ENCODE measurements around the gene PPT2. TPM values are rescaled to one million over a fixed set of nuclear protein-coding genes. Genes with fewer than 3 reads are reported as not detected.
"Not testable (repeated sequence)": the region's sequence is repeated elsewhere in the genome, so short reads cannot be mapped to it uniquely, and the experiment has no call there.

The PPT2 gene
- total RNA-seq, 1 experiment from 2014 or later, result 14.4 TPM

- Histone ChIP-seq H3K9me3 (ENCODE audit: low read length) (no peaks in the 10 kb centered on the region), H3K36me3 (ENCODE audit: insufficient read depth, low read length) (0 out of 2 replicates have a peak, but pooled peaks cover 2% of the 10 kb centered on the region), H4K20me1 (ENCODE audit: insufficient read depth, low read depth, low read length) (no peaks in the 10 kb centered on the region), H3K27ac (ENCODE audit: low read length) (peak overlapping the region; percentile 87), H3K4me3 (ENCODE audit: low read length) (peak overlapping the region; percentile 82), H3K79me2 (ENCODE audit: low read length) (peaks cover 47% of the 10 kb centered on the region), H2AFZ (ENCODE audit: low read length) (no peak overlapping the region), H3K4me2 (ENCODE audit: low read depth, low read length, poor library complexity, severe bottlenecking) (peak overlapping the region; percentile 87), H3K9ac (ENCODE audit: low read length) (peak overlapping the region; percentile 95), H3K9me2 (replicated peaks; ENCODE audit: insufficient read depth, low read length) (no peaks in the 10 kb centered on the region), H3K4me1 (ENCODE audit: low read length) (peaks cover 74% of the 10 kb centered on the region), H3K27me3 (ENCODE audit: low read length) (no peaks in the 10 kb centered on the region)
- no peak for DNase-seq
Measured at GRCh38 chr6:32189742-32190053, 35.8 kb downstream of the PPT2 start.

GRCh38 chr6:32190054-32190851 is 36.3 kb downstream of the PPT2 start, which contains the start of gene PBX2:
Gene PBX2 (minus strand): TSS chr6:32190202. CDS start chr6:32189915, 287 bp downstream.
- Histone ChIP-seq H3K4me3 (ENCODE audit: low read length) (peak within 1 kb of the TSS; percentile 82), H3K4me2 (ENCODE audit: low read depth, low read length, poor library complexity, severe bottlenecking) (peak within 1 kb of the TSS; percentile 87), H4K20me1 (ENCODE audit: insufficient read depth, low read depth, low read length) (no peaks in the 10 kb centered on the region), H3K27me3 (ENCODE audit: low read length) (no peaks in the 10 kb centered on the region), H3K4me1 (ENCODE audit: low read length) (peaks cover 80% of the 10 kb centered on the region), H2AFZ (ENCODE audit: low read length) (no peak within 1 kb of the TSS), H3K9me3 (ENCODE audit: low read length) (no peaks in the 10 kb centered on the region), H3K9me2 (replicated peaks; ENCODE audit: insufficient read depth, low read length) (no peaks in the 10 kb centered on the region), H3K9ac (ENCODE audit: low read length) (peak within 1 kb of the TSS; percentile 95), H3K79me2 (ENCODE audit: low read length) (peaks cover 47% of the 10 kb centered on the region), H3K36me3 (ENCODE audit: insufficient read depth, low read length) (0 out of 2 replicates have a peak, but pooled peaks cover 2% of the 10 kb centered on the region), H3K27ac (ENCODE audit: low read length) (peak within 1 kb of the TSS; percentile 87)
- peak; percentile 97 for DNase-seq

DNA sequence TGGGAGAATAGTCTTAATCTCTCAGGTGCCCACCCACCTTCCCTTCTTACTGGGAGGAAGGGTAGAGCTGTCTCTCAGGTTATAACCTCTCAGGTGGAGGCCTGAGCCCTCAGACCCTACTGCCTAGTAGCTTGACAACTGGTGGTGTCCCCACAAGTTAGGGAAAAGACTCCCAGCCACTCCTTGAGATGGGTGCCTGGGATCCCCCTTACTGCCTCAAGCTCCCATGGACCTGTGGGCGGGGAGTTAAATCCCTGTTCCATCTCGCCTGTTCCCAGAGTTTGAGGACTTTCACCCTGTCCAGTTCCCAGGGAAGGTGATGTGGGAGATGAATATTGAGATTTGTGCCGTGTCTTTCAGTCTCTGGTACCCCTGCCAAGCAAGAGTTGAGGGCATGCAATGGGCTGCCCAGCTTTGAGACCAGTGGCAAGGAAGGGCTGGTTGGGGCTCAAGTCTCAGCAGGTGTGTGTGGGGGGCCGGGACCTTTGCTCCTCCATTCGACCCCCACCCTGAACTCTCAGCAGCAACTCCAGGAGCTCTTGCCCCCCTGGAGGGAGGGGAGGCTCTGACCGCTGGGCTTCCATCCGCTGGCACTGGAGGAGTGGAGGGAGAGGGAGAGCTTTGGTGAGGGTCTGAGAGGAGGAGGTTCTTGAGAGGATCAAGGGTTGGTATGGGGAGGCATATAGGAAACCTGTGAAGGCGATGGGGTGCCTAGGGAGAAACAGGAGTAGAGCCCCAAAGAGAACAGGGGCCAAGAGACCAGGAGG is 37.2 kb downstream of the PPT2 start:
- Histone ChIP-seq H3K79me2 (ENCODE audit: low read length) (peaks cover 47% of the 10 kb centered on the region), H3K36me3 (ENCODE audit: insufficient read depth, low read length) (no peaks in the 10 kb centered on the region), H3K9me2 (replicated peaks; ENCODE audit: insufficient read depth, low read length) (no peaks in the 10 kb centered on the region), H3K27me3 (ENCODE audit: low read length) (no peaks in the 10 kb centered on the region), H3K9ac (ENCODE audit: low read length) (peak overlapping the region; percentile 95), H3K4me1 (ENCODE audit: low read length) (peaks cover 75% of the 10 kb centered on the region), H4K20me1 (ENCODE audit: insufficient read depth, low read depth, low read length) (no peaks in the 10 kb centered on the region), H3K9me3 (ENCODE audit: low read length) (no peaks in the 10 kb centered on the region), H3K4me2 (ENCODE audit: low read depth, low read length, poor library complexity, severe bottlenecking) (peak overlapping the region; percentile 87), H2AFZ (ENCODE audit: low read length) (no peak overlapping the region), H3K4me3 (ENCODE audit: low read length) (peak overlapping the region; percentile 82), H3K27ac (ENCODE audit: low read length) (peak overlapping the region; percentile 87)
- DNase-seq, result peak; percentile 42

- Histone ChIP-seq H2AFZ (ENCODE audit: low read length) (no peak overlapping the region), H3K4me2 (ENCODE audit: low read depth, low read length, poor library complexity, severe bottlenecking) (peak overlapping the region; percentile 87), H3K9me2 (replicated peaks; ENCODE audit: insufficient read depth, low read length) (no peaks in the 10 kb centered on the region), H3K4me1 (ENCODE audit: low read length) (peaks cover 75% of the 10 kb centered on the region), H3K9ac (ENCODE audit: low read length) (peak overlapping the region; percentile 95), H3K36me3 (ENCODE audit: insufficient read depth, low read length) (no peaks in the 10 kb centered on the region), H4K20me1 (ENCODE audit: insufficient read depth, low read depth, low read length) (no peaks in the 10 kb centered on the region), H3K9me3 (ENCODE audit: low read length) (no peaks in the 10 kb centered on the region), H3K4me3 (ENCODE audit: low read length) (peak overlapping the region; percentile 82), H3K27ac (ENCODE audit: low read length) (peak overlapping the region; percentile 87), H3K79me2 (ENCODE audit: low read length) (peaks cover 47% of the 10 kb centered on the region), H3K27me3 (ENCODE audit: low read length) (no peaks in the 10 kb centered on the region)
- no peak for DNase-seq
Measured at GRCh38 chr6:32191696-32192607, 38.0 kb downstream of the PPT2 start.

DNA sequence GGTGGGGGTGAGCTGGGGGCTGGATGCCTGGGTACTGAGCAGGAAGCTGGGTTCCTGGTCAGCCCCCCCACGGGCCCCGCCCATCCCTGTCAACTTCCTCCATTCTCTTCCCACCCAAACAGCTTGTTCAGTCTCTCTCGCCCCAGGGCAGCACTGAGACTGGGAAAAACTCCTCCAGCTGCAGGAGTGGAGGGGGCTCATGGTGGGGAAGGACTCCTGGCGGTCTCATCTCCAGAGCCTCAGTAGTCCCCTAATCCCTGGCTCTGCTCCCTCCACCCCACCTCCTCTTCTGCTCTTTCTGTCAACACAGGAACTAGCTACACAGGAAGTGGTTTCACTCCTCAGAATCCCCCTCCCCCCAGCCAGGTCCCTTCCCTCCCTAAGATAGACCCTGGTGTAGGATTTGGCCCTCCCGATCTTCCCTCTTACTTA is 38.7 kb downstream of the PPT2 start, which contains the start of gene GPSM3:
Gene GPSM3 (minus strand): TSS at position 36 of the 432 bp plus-strand sequence. CDS start 130 bp downstream, outside the sequence.
- Histone ChIP-seq H3K4me3 (ENCODE audit: low read length) (peak within 1 kb of the TSS; percentile 82), H3K9me3 (ENCODE audit: low read length) (no peaks in the 10 kb centered on the region), H3K36me3 (ENCODE audit: insufficient read depth, low read length) (no peaks in the 10 kb centered on the region), H3K79me2 (ENCODE audit: low read length) (peaks cover 42% of the 10 kb centered on the region), H2AFZ (ENCODE audit: low read length) (no peak within 1 kb of the TSS), H3K27ac (ENCODE audit: low read length) (peak within 1 kb of the TSS; percentile 87), H3K9ac (ENCODE audit: low read length) (peak within 1 kb of the TSS; percentile 95), H4K20me1 (ENCODE audit: insufficient read depth, low read depth, low read length) (no peaks in the 10 kb centered on the region), H3K4me1 (ENCODE audit: low read length) (peaks cover 75% of the 10 kb centered on the region), H3K27me3 (ENCODE audit: low read length) (no peaks in the 10 kb centered on the region), H3K9me2 (replicated peaks; ENCODE audit: insufficient read depth, low read length) (no peaks in the 10 kb centered on the region), H3K4me2 (ENCODE audit: low read depth, low read length, poor library complexity, severe bottlenecking) (peak within 1 kb of the TSS; percentile 87)
- peak; percentile 78 for DNase-seq

DNA sequence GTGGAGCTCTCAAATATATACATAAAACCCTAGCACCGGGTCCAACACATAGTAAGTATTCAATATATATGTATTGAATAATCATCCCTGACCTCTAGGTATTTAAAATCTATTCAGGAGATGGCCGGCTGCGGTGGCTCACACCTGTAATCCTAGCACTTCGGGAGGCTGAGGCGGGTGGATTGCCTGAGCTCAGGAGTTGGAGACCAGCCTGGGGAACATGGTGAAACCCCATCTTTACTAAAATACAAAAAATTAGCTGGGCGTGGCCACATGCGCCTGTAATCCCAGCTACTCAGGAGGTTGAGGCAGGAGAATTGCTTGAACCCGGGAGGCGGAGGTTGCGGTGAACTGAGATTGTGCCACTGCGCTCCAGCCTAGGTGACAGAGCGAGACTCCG is 39.2 kb downstream of the PPT2 start:
- H3K9me3 ChIP-seq (ENCODE audit: low read length); H3K36me3 ChIP-seq (ENCODE audit: insufficient read depth, low read length); DNase-seq; H3K9me2 ChIP-seq (replicated peaks; ENCODE audit: insufficient read depth, low read length); H3K27me3 ChIP-seq (ENCODE audit: low read length); H4K20me1 ChIP-seq (ENCODE audit: insufficient read depth, low read depth, low read length); H2AFZ ChIP-seq (ENCODE audit: low read length): not testable (repeated sequence)
- Histone ChIP-seq H3K4me2 (ENCODE audit: low read depth, low read length, poor library complexity, severe bottlenecking) (peak overlapping the region; percentile 87), H3K79me2 (ENCODE audit: low read length) (peaks cover 41% of the 10 kb centered on the region), H3K4me3 (ENCODE audit: low read length) (peak overlapping the region; percentile 82), H3K27ac (ENCODE audit: low read length) (peak overlapping the region; percentile 87), H3K4me1 (ENCODE audit: low read length) (peaks cover 71% of the 10 kb centered on the region), H3K9ac (ENCODE audit: low read length) (peak overlapping the region; percentile 95)

- Histone ChIP-seq H3K4me2 (ENCODE audit: low read depth, low read length, poor library complexity, severe bottlenecking) (peak overlapping the region; percentile 100), H3K9me2 (replicated peaks; ENCODE audit: insufficient read depth, low read length) (no peaks in the 10 kb centered on the region), H3K36me3 (ENCODE audit: insufficient read depth, low read length) (no peaks in the 10 kb centered on the region), H2AFZ (ENCODE audit: low read length) (no peak overlapping the region), H3K4me3 (ENCODE audit: low read length) (peak overlapping the region; percentile 89), H3K27ac (ENCODE audit: low read length) (no peak overlapping the region), H3K9me3 (ENCODE audit: low read length) (no peaks in the 10 kb centered on the region), H3K9ac (ENCODE audit: low read length) (peak overlapping the region; percentile 98), H4K20me1 (ENCODE audit: insufficient read depth, low read depth, low read length) (no peaks in the 10 kb centered on the region), H3K27me3 (ENCODE audit: low read length) (no peaks in the 10 kb centered on the region), H3K4me1 (ENCODE audit: low read length) (peaks cover 61% of the 10 kb centered on the region), H3K79me2 (ENCODE audit: low read length) (peaks cover 28% of the 10 kb centered on the region)
- no peak for DNase-seq
Measured at GRCh38 chr6:32194388-32194787, 40.4 kb downstream of the PPT2 start.
